ENCODE measurements around the gene RPS25.
"Not testable (repeated sequence)": the region's sequence is repeated elsewhere in the genome, so short reads cannot be mapped to it uniquely, and the experiment has no call there.

The RPS25 gene

GRCh38 chr11:119038884-119039283 is 20.7 kb upstream of the RPS25 start:
- no peak for DNase-seq

DNA sequence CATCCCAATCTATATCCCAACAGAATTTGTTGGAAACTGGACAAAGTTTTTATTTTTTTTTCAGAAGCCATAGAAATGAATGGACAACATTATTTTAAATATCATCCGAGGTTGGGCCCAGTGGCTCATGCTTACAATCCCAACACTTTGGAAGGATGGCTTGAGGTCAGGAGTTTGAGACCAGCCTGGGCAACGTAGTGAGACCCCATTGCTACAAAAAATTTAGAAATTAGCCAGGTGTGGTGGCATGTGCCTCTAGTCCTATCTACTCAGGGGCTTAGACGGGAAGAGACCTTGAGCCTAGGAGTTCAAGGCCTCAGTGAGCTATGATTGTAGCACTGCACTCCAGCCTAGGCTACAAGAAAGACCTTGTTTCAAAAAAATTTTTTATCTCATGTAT is 16.7 kb upstream of the RPS25 start:
- no peak for DNase-seq

DNA sequence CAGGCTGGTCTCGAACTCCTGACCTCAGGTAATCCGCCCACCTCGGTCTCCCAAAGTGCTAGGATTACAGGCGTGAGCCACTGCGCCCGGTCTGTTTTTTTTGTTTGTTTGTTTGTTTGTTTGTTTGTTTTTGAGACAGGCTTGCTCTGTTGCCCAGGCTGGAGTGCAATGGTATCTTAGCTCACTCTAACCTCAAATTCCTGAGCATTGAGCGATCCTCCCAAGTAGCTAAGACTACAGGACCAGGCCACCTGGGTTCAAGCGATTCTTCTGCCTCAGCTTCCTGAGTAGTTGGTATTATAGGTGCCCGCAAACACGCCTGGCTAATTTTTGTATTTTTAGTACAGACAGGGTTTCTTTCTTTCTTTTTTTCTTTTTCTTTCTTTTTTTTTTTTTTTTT is 15.3 kb upstream of the RPS25 start:
- not testable (repeated sequence) for DNase-seq

- no peak for DNase-seq
Measured at GRCh38 chr11:119031912-119032280, 13.8 kb upstream of the RPS25 start.

DNA sequence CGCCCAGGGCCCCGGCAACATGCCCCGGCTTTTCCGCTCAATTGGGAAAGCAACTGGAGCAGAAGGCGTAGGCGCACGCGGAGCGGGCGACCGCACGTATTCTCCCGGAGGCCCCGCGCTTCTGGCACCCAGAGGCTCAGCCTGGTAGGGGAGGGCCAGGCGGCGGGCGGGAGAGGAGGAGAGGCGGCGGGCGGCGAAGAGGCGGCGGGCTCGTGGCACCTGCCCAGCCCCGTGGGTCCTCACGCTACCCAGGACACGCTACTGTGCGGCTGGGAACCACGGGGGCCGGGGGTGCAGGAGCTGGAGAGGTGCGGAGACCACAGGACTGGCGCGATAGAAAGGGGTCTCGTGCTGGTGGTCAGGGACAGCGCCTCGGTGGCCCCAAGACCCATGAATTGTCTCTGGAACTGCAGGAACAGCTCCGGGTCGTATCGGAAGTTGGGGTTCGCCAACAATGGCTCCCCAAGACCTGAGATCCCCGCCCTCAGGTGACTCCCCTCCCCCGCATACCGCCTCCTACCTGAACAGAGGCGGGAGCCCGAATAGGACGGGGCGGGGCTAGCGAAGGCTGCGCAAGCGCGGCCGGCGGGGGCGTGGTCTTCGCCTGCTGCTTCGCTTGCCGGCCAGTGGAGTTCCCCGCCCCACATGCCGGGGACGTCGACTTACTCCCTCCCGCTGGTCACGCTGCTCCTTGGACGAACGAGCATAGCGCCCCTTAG is 12.3 kb upstream of the RPS25 start, which contains the start of gene SLC37A4:
SLC37A4 (minus strand) TSS at position 549 of the 719 bp plus-strand sequence.
- DNase-seq, result peak; percentile 96

DNA sequence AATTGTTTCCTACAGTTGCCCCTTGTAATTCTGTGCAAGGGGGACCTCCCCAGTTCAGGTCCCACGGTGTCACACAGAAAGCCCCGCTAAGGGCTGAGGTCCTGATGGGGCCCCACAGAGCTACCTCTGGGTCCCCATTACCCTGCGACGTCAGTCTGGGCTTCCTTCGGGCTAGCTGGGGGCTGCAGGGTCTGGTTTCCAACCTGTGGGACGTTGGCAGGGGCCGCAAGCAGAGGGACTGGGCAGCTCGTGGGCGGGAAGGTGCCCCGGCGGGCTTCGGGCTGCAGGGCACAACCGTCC is 11.8 kb upstream of the RPS25 start:
- no peak for DNase-seq

DNA sequence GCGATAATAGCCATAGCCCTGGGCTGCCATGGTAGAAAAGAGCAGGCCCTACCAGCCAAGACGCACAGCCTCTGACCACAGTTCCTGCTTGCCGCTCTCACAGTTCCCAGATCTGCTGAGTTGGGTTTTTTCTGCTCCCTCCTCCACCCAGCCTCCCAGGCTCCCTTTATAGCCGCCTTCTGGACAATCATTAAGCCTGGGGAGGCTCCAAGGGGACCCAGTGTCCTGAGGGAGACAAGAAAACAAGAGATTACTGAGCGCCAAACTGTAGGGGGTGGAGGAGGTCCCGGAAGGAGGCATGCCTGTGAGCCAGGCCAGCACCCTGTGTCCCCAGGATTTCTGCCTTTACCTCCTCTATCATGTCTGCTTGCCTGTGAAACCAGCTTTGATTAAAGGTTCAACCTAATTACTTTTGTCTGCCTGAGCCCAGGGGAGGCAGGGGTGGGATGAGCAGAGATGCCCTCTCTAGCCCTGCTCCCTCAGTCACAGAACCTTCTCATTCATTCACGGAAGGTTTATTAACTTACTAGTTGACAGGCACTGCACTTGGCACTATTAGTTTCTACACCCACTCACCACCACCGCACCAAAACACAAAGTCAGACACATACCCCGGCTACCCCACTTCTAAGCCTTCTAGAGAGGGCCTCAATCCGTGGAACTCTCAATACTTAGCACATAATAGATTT is 11.3 kb upstream of the RPS25 start:
- no peak for DNase-seq

- DNase-seq, result no peak
Measured at GRCh38 chr11:119029069-119029339, 10.9 kb upstream of the RPS25 start.

DNA sequence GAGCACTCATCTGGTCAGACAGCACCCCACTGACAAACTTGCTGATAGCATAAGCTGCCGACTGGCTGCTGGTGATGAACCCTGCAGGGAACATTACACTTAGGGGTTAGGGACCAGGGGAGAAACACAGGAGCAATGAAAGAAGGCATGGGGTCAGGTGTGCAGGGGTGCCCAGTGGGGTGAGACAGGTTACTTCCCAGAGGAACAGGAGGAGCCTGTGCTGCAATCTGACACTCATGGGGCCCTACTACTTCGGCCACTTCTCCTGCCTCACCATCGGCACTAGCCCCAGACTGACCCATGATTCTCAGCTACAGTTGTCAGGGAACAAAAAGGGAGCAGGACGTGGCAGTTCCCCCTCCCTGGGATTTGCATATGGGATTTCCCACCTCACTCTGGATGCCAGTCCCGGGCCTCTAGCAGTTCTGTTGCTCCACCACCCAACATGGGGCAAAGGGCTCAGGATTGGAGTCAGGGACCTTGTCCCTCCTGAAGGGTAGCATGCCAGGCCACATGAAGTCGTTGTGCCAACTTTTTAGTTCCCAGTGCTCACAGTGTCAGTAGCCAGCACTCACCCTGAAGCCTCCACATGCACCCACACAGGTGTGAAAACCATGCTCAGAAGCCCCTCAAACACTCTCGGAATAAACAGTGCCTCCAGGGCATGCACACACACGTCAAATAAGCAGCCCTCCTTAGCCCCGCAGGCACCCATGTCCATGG is 10.4 kb upstream of the RPS25 start:
- no peak for DNase-seq

- no peak for DNase-seq
Measured at GRCh38 chr11:119027561-119028345, 9.6 kb upstream of the RPS25 start.

GRCh38 chr11:119026970-119027369 is 8.8 kb upstream of the RPS25 start:
- DNase-seq, result no peak

- DNase-seq, result no peak
Measured at GRCh38 chr11:119025978-119026766, 8.0 kb upstream of the RPS25 start.

GRCh38 chr11:119025541-119025940 is 7.4 kb upstream of the RPS25 start:
- no peak for DNase-seq

DNA sequence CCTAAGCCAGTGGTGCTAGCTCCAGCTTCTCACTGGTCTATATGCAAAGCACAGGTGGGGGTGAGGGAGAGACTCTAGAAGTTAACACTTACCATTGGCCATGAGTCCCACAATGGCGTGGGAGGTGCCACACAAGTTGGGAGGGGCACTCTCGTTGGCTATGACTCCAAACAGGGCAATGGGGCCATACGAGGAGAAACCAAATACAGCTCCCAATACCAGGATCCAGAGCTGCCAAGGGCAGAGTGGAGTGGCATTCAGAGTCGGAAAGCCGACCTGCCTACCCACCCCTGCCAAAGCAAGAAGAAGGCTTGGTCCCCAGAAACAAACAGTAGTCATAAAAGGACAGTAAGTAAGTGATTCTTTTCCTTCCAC is 6.9 kb upstream of the RPS25 start:
- no peak for DNase-seq

- no peak for DNase-seq
Measured at GRCh38 chr11:119024430-119025098, 6.4 kb upstream of the RPS25 start.

DNA sequence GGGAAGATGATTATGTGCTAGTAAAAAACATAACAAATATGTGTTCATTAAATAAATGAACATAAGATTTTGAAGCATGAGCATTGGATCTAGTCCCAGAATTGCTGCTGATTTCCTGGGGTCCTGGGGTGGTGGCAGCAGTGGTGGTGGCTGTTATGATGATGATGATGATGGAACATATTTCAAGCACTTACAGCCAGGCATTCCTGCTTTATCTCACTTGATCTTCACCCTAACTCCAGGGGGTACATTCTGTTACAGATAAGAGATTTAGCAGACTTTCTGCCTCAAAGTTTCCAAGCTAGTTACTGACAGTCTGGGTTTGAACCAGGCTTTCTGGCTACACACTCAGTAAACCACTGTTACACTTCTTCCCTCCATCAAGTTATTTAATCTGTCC is 5.6 kb upstream of the RPS25 start:
- DNase-seq, result no peak

DNA sequence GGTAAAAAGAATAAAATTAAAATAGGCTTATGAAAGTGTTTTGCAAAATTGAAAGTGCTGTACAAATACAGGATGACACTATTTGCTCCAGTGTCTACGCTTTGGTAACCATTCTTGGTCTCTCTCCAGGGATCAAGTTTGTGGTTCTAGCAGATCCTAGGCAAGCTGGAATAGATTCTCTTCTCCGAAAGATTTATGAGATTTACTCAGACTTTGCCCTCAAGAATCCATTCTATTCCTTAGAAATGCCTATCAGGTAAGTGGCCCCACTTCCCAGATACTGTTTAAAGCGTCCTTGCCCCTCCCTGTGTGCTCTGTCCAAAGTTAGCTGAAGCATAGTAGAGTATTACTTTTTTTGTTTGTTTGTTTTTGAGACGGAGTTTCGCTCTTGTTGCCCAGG is 3.5 kb upstream of the RPS25 start:
- no peak for DNase-seq

- DNase-seq, result no peak
Measured at GRCh38 chr11:119019996-119020395, 1.9 kb upstream of the RPS25 start.

GRCh38 chr11:119017377-119017776 is 766 bp downstream of the RPS25 start:
- not testable (repeated sequence) for DNase-seq

- no peak for DNase-seq
Measured at GRCh38 chr11:119016216-119017009, 1.7 kb downstream of the RPS25 start.

DNA sequence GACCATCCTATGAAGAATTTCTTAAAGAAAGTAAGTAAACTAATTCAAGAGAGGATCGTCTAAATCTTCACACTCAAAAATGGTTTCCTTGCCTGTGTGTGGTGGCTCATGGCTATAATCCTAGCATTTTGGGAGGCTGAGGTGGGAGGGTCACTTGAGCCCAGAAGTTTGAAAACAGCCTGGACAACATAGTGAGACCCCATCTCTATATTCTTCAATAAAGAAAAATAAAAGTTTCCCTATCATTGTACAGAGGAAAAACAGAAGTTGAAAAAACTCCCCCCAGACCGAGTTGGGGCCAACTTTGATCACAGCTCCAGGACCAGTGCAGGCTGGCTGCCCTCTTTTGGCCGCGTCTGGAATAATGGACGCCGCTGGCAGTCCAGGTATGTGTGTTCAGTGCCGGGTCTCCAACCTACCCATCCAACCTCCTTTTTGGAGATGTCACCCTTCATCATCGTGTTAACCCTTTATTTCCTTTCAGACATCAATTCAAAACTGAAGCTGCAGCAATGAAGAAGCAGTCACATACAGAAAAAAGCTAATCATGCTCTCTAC is 3.0 kb downstream of the RPS25 start:
- DNase-seq, result no peak

Measured in NCI-H510A treated with DMSO at 0.1 percent for 48 hours (cell line).